C4-2B (cell line): ENCODE data around the gene FMNL2.

Source experiments
- CTCF ChIP-seq: fragments of 450-650 bp; conservative IDR thresholded peaks from 2 replicates; pipeline ENCODE4 v1.5.1; 2017; ENCODE audit warnings: mild to moderate bottlenecking
- ZFX ChIP-seq: fragments of 450-650 bp; IDR thresholded peaks from 2 replicates; pipeline ENCODE4 v1.6.1; 2017

- TF ChIP-seq CTCF (no peak), ZFX (no peak)
These were observed 151.9 kb downstream of the FMNL2 start for GRCh38 chr2:152486737-152487400.
